ENCODE results near the gene ARHGAP44.
A peak's percentile ranks its signal among the peaks of the same experiment; 100 is the strongest.

Gene ARHGAP44

DNA sequence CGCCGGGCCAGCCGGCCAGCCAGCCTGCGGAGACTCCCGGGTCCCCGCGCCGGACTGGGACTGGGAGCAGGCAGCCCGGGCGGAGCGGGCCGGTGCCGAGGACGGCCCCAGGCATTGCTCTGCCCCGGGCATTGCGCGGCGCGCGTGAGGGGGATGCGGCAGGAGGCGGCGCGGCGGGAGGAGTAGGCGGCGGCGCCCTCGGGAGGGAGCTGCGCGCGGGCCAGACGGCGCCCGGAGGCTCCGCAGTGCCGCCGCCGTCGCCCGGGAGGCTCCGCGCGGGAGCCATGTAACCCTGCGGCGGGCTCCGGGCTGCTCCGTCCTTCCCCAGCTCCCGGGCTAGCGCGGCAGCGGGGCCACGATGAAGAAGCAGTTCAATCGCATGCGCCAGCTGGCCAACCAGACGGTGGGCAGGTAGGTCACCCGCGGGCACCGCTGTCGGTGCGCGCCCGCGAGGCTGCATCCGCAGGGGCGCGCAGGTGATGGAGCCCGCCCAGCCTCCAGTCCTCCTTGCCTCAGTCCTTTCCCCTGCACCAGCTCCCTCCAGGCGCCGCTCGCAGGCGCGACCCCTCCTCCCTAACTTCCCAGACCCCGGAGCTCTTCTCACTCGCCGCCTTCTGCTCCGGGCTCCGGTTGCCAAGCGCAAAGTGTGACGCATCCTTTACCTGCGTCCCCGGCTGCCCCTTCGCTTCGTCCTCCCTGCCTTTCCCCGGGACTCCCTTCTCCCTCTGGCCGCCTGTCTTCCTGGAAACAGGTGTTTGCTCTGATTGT, at the start of gene ARHGAP44:
Gene ARHGAP44, plus strand, starts transcription at position 18 of the 768 bp plus-strand sequence. Its CDS starts 341 bp downstream, at position 359.
- Histone ChIP-seq H3K27ac (ENCODE audit: low read length) (no peak within 1 kb of the TSS), H3K36me3 (ENCODE audit: control insufficient read depth in 1 of 2, insufficient read depth in 2 of 2, low read length in 2 of 2) (no peaks in the 10 kb centered on the region), H3K27me3 (ENCODE audit: low read depth, low read length) (no peaks in the 10 kb centered on the region), H3K4me1 (ENCODE audit: control insufficient read depth in 1 of 2, insufficient read depth in 2 of 2, low read length in 2 of 2) (peaks cover 4 to 9% of the 10 kb centered on the region in 2 donors), H3K9me3 (ENCODE audit: control insufficient read depth in 1 of 2, low read length in 2 of 2) (no peaks in the 10 kb centered on the region), H3K4me3 (ENCODE audit: low read depth in 1 of 2, low read length in 2 of 2) (peak within 1 kb of the TSS; percentile 43 to 83)

- H3K27ac ChIP-seq (ENCODE audit: low read length) = no peak overlapping the region
- peaks cover 0 to 6% of the 10 kb centered on the region in 2 donors for H3K36me3 ChIP-seq (ENCODE audit: control insufficient read depth in 1 of 2, insufficient read depth in 2 of 2, low read length in 2 of 2)
- no peaks in the 10 kb centered on the region for H3K27me3 ChIP-seq (ENCODE audit: low read depth, low read length)
- H3K9me3 ChIP-seq (ENCODE audit: control insufficient read depth in 1 of 2, low read length in 2 of 2) = no peaks in the 10 kb centered on the region
- H3K4me3 ChIP-seq (ENCODE audit: low read depth in 1 of 2, low read length in 2 of 2) = no peak overlapping the region
- peaks cover 5 to 8% of the 10 kb centered on the region in 2 donors for H3K4me1 ChIP-seq (ENCODE audit: control insufficient read depth in 1 of 2, insufficient read depth in 2 of 2, low read length in 2 of 2)
These were observed 49.8 kb upstream of the ARHGAP44 start for GRCh38 chr17:12739500-12739899.

DNA sequence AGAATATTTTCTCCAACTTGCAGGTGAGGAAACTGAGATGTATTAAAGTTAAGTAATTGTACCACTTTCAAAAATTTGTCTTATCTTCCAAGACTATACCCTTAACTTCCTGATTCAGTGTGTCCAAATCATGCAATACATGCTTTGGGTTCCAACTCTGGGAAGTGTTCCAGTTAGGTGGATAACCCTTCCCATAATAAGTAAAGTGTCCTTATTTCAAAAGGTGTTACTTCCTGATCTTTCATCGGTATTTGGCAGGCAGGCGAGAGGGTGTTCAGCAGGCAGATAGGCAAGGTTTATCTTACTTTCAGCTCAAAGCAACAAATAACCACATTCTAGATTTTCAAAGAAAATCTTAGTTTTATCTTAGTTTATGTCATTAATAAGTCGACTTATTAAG, 46.3 kb upstream of the ARHGAP44 start:
- Histone ChIP-seq H3K36me3 (ENCODE audit: control insufficient read depth in 1 of 2, insufficient read depth in 2 of 2, low read length in 2 of 2) (peaks cover 0 to 6% of the 10 kb centered on the region in 2 donors), H3K4me1 (ENCODE audit: control insufficient read depth in 1 of 2, insufficient read depth in 2 of 2, low read length in 2 of 2) (peaks cover 5 to 8% of the 10 kb centered on the region in 2 donors), H3K27me3 (ENCODE audit: low read depth, low read length) (no peaks in the 10 kb centered on the region), H3K27ac (ENCODE audit: low read length) (no peak overlapping the region), H3K9me3 (ENCODE audit: control insufficient read depth in 1 of 2, low read length in 2 of 2) (no peaks in the 10 kb centered on the region), H3K4me3 (ENCODE audit: low read depth in 1 of 2, low read length in 2 of 2) (no peak overlapping the region)

DNA sequence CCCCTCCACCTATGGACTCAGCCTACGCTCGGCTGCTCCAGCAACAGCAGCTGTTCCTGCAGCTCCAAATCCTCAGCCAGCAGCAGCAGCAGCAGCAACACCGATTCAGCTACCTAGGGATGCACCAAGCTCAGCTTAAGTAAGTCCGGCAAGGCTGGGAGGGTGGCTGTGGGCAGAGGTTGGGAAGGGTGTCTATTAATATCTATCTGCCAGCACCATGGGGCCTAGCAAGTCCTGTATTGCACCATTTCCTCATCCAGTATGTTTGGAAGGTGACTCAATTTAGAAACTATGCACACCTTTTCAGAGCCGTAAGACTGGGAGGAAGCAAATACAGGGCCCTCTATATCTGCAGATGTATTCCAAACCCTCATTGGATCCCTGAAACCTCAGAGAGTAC, 45.0 kb upstream of the ARHGAP44 start:
- H3K27me3 ChIP-seq (ENCODE audit: low read depth, low read length) = no peaks in the 10 kb centered on the region
- no peaks in the 10 kb centered on the region for H3K9me3 ChIP-seq (ENCODE audit: control insufficient read depth in 1 of 2, low read length in 2 of 2)
- no peak overlapping the region for H3K4me3 ChIP-seq (ENCODE audit: low read depth in 1 of 2, low read length in 2 of 2)
- peaks cover 5 to 8% of the 10 kb centered on the region in 2 donors for H3K4me1 ChIP-seq (ENCODE audit: control insufficient read depth in 1 of 2, insufficient read depth in 2 of 2, low read length in 2 of 2)
- peak overlapping the region; percentile 1 for H3K27ac ChIP-seq (ENCODE audit: low read length)
- H3K36me3 ChIP-seq (ENCODE audit: control insufficient read depth in 1 of 2, insufficient read depth in 2 of 2, low read length in 2 of 2) = peaks cover 0 to 6% of the 10 kb centered on the region in 2 donors

DNA sequence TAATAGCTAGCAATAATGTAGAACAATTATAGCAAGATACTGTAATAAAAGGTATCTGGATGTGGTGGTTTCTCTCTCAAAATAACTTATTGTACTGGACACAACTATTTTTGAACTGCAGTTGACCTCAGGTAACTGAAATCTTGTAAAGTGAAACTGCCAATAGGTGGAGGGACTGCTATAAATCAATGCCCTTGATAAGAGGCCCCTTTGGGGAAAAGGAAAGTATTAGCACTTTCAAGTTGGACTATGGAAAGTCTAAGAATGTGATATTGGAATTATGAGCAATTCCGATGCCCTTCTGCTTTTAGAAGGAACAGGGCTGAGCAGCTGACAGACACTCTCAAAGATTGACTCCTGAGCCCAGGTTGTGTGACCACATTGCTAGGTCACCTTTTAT, 44.5 kb upstream of the ARHGAP44 start:
- H3K27ac ChIP-seq (ENCODE audit: low read length) = no peak overlapping the region

DNA sequence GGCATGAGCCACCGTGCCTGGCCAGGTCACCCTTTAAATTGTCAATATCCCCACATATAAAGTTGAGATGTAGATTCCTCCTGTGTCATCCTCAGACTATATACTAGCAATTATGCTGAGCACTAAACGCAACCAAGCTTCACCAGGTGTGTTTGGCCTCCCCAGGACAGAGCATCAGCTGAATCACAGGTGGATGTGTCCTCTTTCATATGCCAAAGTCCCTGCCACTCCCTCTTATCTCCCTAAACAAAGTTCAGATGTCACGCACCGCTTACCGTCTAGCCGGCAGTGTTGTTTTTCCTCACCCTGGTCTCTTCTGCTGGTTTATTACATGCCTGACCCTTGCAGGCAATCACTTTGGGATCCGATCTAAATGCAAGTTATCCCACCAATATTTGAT, 43.8 kb upstream of the ARHGAP44 start:
- Histone ChIP-seq H3K27me3 (ENCODE audit: low read depth, low read length) (no peaks in the 10 kb centered on the region), H3K4me3 (ENCODE audit: low read depth in 1 of 2, low read length in 2 of 2) (no peak overlapping the region), H3K9me3 (ENCODE audit: control insufficient read depth in 1 of 2, low read length in 2 of 2) (no peaks in the 10 kb centered on the region), H3K36me3 (ENCODE audit: control insufficient read depth in 1 of 2, insufficient read depth in 2 of 2, low read length in 2 of 2) (peaks cover 0 to 6% of the 10 kb centered on the region in 2 donors), H3K27ac (ENCODE audit: low read length) (no peak overlapping the region), H3K4me1 (ENCODE audit: control insufficient read depth in 1 of 2, insufficient read depth in 2 of 2, low read length in 2 of 2) (peaks cover 5 to 8% of the 10 kb centered on the region in 2 donors)

More for the DNA sequence above, 44.5 kb upstream of the ARHGAP44 start:
- H3K9me3 ChIP-seq (ENCODE audit: control insufficient read depth in 1 of 2, low read length in 2 of 2) = no peaks in the 10 kb centered on the region
- peaks cover 0 to 6% of the 10 kb centered on the region in 2 donors for H3K36me3 ChIP-seq (ENCODE audit: control insufficient read depth in 1 of 2, insufficient read depth in 2 of 2, low read length in 2 of 2)
- H3K4me3 ChIP-seq (ENCODE audit: low read depth in 1 of 2, low read length in 2 of 2) = no peak overlapping the region
- H3K4me1 ChIP-seq (ENCODE audit: control insufficient read depth in 1 of 2, insufficient read depth in 2 of 2, low read length in 2 of 2) = peaks cover 5 to 8% of the 10 kb centered on the region in 2 donors
- H3K27me3 ChIP-seq (ENCODE audit: low read depth, low read length) = no peaks in the 10 kb centered on the region

GRCh38 chr17:12756786-12757185, 32.5 kb upstream of the ARHGAP44 start:
- Histone ChIP-seq H3K36me3 (ENCODE audit: control insufficient read depth in 1 of 2, insufficient read depth in 2 of 2, low read length in 2 of 2) (peaks cover 0 to 26% of the 10 kb centered on the region in 2 donors), H3K9me3 (ENCODE audit: control insufficient read depth in 1 of 2, low read length in 2 of 2) (no peaks in the 10 kb centered on the region), H3K27me3 (ENCODE audit: low read depth, low read length) (no peaks in the 10 kb centered on the region), H3K27ac (ENCODE audit: low read length) (no peak overlapping the region), H3K4me1 (ENCODE audit: control insufficient read depth in 1 of 2, insufficient read depth in 2 of 2, low read length in 2 of 2) (no peaks in the 10 kb centered on the region), H3K4me3 (ENCODE audit: low read depth in 1 of 2, low read length in 2 of 2) (no peak overlapping the region)

- Histone ChIP-seq H3K4me3 (ENCODE audit: low read depth in 1 of 2, low read length in 2 of 2) (no peak overlapping the region), H3K27ac (ENCODE audit: low read length) (no peak overlapping the region), H3K27me3 (ENCODE audit: low read depth, low read length) (no peaks in the 10 kb centered on the region), H3K9me3 (ENCODE audit: control insufficient read depth in 1 of 2, low read length in 2 of 2) (no peaks in the 10 kb centered on the region), H3K36me3 (ENCODE audit: control insufficient read depth in 1 of 2, insufficient read depth in 2 of 2, low read length in 2 of 2) (peaks cover 0 to 23% of the 10 kb centered on the region in 2 donors), H3K4me1 (ENCODE audit: control insufficient read depth in 1 of 2, insufficient read depth in 2 of 2, low read length in 2 of 2) (no peaks in the 10 kb centered on the region)
These were observed 30.2 kb upstream of the ARHGAP44 start for GRCh38 chr17:12759090-12759489.

GRCh38 chr17:12765548-12765947, 23.8 kb upstream of the ARHGAP44 start:
- Histone ChIP-seq H3K4me1 (ENCODE audit: control insufficient read depth in 1 of 2, insufficient read depth in 2 of 2, low read length in 2 of 2) (no peaks in the 10 kb centered on the region), H3K36me3 (ENCODE audit: control insufficient read depth in 1 of 2, insufficient read depth in 2 of 2, low read length in 2 of 2) (peaks cover 0 to 11% of the 10 kb centered on the region in 2 donors), H3K4me3 (ENCODE audit: low read depth in 1 of 2, low read length in 2 of 2) (no peak overlapping the region), H3K27ac (ENCODE audit: low read length) (no peak overlapping the region), H3K27me3 (ENCODE audit: low read depth, low read length) (no peaks in the 10 kb centered on the region), H3K9me3 (ENCODE audit: control insufficient read depth in 1 of 2, low read length in 2 of 2) (no peaks in the 10 kb centered on the region)

DNA sequence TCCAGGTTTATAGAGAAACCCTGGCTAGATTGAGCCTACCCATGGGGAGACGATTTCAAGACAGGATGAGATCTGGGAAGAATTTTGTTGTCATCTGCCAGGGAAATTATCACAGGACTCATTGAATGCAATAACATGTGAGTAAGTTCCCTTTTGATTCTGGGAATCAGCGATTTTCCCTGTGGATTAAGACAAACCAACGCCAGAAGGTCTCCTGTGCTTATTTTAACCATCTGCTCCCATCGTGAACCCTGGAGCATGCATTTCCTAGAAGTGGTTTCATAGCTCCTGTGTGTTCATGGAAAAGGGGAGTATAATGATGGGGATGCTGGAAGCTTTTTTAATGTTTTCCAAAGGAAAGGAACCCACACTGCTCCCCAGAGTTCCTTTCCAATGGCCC, 21.0 kb upstream of the ARHGAP44 start:
- no peaks in the 10 kb centered on the region for H3K4me1 ChIP-seq (ENCODE audit: control insufficient read depth in 1 of 2, insufficient read depth in 2 of 2, low read length in 2 of 2)
- H3K27me3 ChIP-seq (ENCODE audit: low read depth, low read length) = no peaks in the 10 kb centered on the region

GRCh38 chr17:12769981-12770380, 19.3 kb upstream of the ARHGAP44 start:
- Histone ChIP-seq H3K36me3 (ENCODE audit: control insufficient read depth in 1 of 2, insufficient read depth in 2 of 2, low read length in 2 of 2) (no peaks in the 10 kb centered on the region), H3K4me1 (ENCODE audit: control insufficient read depth in 1 of 2, insufficient read depth in 2 of 2, low read length in 2 of 2) (no peaks in the 10 kb centered on the region), H3K4me3 (ENCODE audit: low read depth in 1 of 2, low read length in 2 of 2) (no peak overlapping the region), H3K9me3 (ENCODE audit: control insufficient read depth in 1 of 2, low read length in 2 of 2) (no peaks in the 10 kb centered on the region), H3K27me3 (ENCODE audit: low read depth, low read length) (no peaks in the 10 kb centered on the region), H3K27ac (ENCODE audit: low read length) (no peak overlapping the region)

More for the DNA sequence above, 21.0 kb upstream of the ARHGAP44 start:
- peaks cover 0 to 4% of the 10 kb centered on the region in 2 donors for H3K36me3 ChIP-seq (ENCODE audit: control insufficient read depth in 1 of 2, insufficient read depth in 2 of 2, low read length in 2 of 2)
- no peak overlapping the region for H3K27ac ChIP-seq (ENCODE audit: low read length)
- no peaks in the 10 kb centered on the region for H3K9me3 ChIP-seq (ENCODE audit: control insufficient read depth in 1 of 2, low read length in 2 of 2)
- no peak overlapping the region for H3K4me3 ChIP-seq (ENCODE audit: low read depth in 1 of 2, low read length in 2 of 2)

DNA sequence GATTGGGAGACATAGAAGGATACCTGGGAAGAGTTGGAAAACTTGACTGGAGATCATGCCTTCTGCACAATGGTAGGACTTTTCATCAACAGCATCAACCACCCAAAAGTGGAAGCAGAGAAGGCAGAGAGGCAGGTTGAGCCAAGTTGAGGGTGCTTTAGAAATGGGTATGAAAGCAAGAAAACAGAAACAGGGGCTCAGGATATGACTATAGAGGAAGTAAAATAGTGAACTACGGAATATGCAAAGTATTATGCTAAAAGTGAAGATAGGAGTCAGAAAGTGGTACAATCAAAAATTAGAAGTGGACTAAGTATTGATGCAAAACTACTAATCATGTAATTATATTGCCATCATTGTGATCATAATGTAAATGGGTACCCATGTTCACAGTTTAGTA, 16.1 kb upstream of the ARHGAP44 start:
- no peak overlapping the region for H3K27ac ChIP-seq (ENCODE audit: low read length)
- no peaks in the 10 kb centered on the region for H3K36me3 ChIP-seq (ENCODE audit: control insufficient read depth in 1 of 2, insufficient read depth in 2 of 2, low read length in 2 of 2)
- H3K4me3 ChIP-seq (ENCODE audit: low read depth in 1 of 2, low read length in 2 of 2) = no peak overlapping the region
- H3K27me3 ChIP-seq (ENCODE audit: low read depth, low read length) = no peaks in the 10 kb centered on the region
- no peaks in the 10 kb centered on the region for H3K4me1 ChIP-seq (ENCODE audit: control insufficient read depth in 1 of 2, insufficient read depth in 2 of 2, low read length in 2 of 2)
- H3K9me3 ChIP-seq (ENCODE audit: control insufficient read depth in 1 of 2, low read length in 2 of 2) = no peaks in the 10 kb centered on the region
